Measurements from ENCODE around the gene NFATC4. TPM values are rescaled to one million over a fixed set of nuclear protein-coding genes. Genes with fewer than 3 reads are reported as not detected.
"Not testable (repeated sequence)": the region's sequence is repeated elsewhere in the genome, so short reads cannot be mapped to it uniquely, and the experiment has no call there.

Gene NFATC4
- total RNA-seq, 2 experiments from 2014 or later, result not detected

DNA sequence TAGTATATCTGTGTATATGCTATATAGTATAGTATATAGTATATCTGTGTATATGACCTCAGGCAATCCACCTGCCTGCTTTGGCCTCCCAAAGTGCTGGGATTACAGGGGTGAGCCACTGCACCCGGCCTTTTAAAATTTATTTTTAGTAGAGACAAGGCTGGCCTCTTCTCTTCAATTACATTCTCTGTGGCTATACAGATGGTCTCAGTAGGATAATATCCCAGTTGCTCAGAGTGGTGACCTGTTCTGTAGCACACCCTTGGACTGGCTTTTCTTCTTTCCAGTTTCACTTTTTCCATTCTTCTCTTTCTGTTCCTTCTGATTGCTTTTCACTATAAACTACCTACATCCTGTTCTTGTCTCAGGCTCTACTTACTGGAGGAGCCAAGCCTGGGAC is 3.1 kb upstream of the NFATC4 start:
- Mint-ChIP-seq H3K4me3 (no peak overlapping the region), H3K27me3 (peaks cover 65% of the 10 kb centered on the region), H3K9me3 (no peaks in the 10 kb centered on the region), H3K27ac (no peak overlapping the region), H3K4me1 (peaks cover 23% of the 10 kb centered on the region), H3K36me3 (peaks cover 2% of the 10 kb centered on the region)
- POLR2A ChIA-PET, result interaction anchor here (0.8 to 2.2 kb wide), 3 partner anchors 26 to 72 kb away, joined by 3 to 14 read pairs (median 4); partner anchors contain the start of genes CBLN3 and KHNYN
- ATAC-seq (ENCODE audit: low read depth) (no peak), DNase-seq (no peak)

DNA sequence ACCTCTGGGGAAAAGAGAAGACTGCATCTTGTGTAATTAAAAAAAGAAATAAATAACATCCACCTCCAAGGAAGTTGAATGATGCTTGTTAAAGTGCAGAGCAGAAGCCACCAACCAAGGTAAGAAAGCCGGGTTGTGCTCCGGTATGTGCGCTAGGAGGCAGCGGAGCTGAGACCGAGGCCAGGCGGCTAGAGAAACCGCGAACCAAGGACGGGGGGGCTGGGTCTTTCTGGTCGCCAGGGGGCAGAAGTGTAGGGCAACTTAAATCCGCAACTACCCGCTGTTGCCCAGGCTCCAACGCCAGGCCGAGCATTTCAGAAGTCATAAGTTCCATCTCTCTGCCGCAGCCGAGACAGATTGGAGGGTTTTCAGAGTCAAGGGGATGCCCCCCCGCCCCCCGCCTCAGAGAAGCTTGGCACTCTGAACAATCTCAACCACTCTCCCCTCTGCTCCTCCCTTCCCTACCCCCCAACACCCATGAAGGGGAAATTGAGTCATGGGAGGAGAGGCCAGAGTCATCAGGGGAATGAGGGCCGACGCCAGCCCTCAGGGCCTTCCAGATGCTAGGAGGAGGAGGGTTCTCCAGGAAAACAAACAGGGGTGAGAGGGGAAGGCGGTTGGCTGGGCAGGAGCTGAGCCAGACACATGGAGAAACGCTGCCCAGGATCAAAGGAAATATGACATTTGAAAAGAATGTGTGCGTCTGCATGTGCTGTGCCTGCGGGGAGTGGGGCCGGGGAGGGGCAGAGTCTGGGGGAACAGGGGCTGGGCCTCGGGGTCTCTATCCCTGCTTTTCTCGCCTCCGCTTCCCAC is 2.2 kb upstream of the NFATC4 start:
- Mint-ChIP-seq H3K27ac (no peak overlapping the region), H3K9me3 (no peaks in the 10 kb centered on the region), H3K4me3 (peak overlapping the region; percentile 65), H3K4me1 (peaks cover 23% of the 10 kb centered on the region), H3K27me3 (peaks cover 60% of the 10 kb centered on the region), H3K36me3 (peaks cover 2% of the 10 kb centered on the region)
- POLR2A ChIA-PET, result interaction anchor here (0.8 to 2.2 kb wide), 4 partner anchors 27 to 71 kb away, joined by 3 to 14 read pairs (median 4); partner anchors contain the start of genes CBLN3 and KHNYN
- peak; percentile 53 for DNase-seq
- ATAC-seq (ENCODE audit: low read depth), result peak; percentile 67

DNA sequence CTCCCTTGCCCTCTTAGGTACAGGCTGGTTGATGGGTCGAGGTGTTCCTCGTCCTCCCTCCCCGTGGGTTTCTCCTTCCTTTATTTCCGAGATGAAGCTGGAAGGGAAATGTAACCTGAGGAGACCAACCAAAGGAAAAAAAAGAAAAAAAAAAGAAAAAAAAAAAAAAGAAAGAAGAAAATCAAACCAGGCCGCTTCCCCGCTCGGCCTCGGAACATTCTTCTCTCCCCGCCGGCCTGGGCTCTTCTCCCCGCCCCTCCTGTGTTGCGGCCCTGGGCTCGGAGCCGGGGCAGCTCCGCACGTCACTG is 1.6 kb upstream of the NFATC4 start:
- Mint-ChIP-seq H3K4me3 (peak overlapping the region; percentile 22), H3K36me3 (peaks cover 2% of the 10 kb centered on the region), H3K9me3 (no peaks in the 10 kb centered on the region), H3K27me3 (peaks cover 57% of the 10 kb centered on the region), H3K27ac (no peak overlapping the region), H3K4me1 (peaks cover 23% of the 10 kb centered on the region)
- DNase-seq (no peak), ATAC-seq (ENCODE audit: low read depth) (peak; percentile 30)
- POLR2A ChIA-PET, result interaction anchor here (1.0 to 2.2 kb wide), 2 partner anchors 34 to 64 kb away, joined by 3 to 14 read pairs; partner anchors contain the start of genes CBLN3 and KHNYN

DNA sequence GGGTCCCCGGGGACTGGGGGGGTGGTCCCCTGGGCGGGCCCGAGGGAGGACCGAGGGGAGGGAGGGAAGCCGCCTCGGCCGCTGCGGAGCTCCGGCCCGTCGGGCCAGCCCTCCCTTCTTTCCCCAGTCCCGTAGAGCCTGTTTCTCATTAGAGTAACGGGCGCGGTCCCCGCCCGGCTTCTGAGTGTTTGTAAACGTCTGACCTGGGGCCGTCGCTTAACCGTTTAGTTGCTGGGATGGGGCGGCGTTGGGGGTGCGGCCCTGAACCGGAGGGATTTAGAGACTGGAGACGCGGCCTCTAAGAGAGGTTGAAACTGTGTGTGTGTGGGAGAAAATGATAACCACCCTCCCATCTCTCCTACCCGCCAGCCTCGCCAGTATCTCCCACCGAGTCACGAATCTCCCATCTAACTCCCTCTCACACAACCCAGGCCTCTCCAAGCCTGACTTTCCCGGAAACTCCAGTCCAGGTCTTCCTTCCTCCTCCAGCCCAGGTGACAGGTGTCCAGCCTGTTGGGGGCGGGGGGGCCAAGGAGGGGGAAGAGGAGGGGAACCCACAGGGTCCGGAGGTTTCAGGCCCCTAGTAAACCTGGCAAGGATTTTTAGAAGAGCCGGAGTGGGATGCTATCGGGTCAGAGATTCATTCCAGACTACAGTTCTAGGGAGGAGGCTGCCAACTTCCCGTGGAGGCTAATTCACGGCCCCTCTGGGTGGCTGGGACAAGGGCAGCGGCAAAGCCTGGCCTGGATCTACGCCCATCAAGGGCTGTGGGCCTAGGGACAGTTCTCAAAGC is 1.1 kb upstream of the NFATC4 start:
- DNase-seq, result peak; percentile 49
- ATAC-seq (ENCODE audit: low read depth), result peak; percentile 7
- POLR2A ChIA-PET, result interaction anchor here (2.2 kb wide), 1 partner anchor 64 kb away, joined by 14 read pairs; the partner anchor contains the start of genes CBLN3 and KHNYN
- Mint-ChIP-seq H3K36me3 (peaks cover 2% of the 10 kb centered on the region), H3K27ac (no peak overlapping the region), H3K4me1 (peaks cover 23% of the 10 kb centered on the region), H3K9me3 (no peaks in the 10 kb centered on the region), H3K27me3 (peaks cover 56% of the 10 kb centered on the region), H3K4me3 (peak overlapping the region; percentile 53)

DNA sequence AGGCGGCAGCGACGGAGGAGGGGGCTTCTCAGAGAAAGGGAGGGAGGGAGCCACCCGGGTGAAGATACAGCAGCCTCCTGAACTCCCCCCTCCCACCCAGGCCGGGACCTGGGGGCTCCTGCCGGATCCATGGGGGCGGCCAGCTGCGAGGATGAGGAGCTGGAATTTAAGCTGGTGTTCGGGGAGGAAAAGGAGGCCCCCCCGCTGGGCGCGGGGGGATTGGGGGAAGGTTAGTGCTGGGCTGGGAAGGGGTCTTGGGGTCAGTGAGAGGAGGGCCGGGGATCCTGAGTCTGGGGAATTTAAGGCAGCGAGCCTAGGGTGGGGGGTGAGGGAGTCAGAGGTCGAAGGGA is 203 bp downstream of the NFATC4 start:
- Mint-ChIP-seq H3K9me3 (no peaks in the 10 kb centered on the region), H3K27ac (no peak overlapping the region), H3K36me3 (peaks cover 2% of the 10 kb centered on the region), H3K27me3 (peaks cover 51% of the 10 kb centered on the region), H3K4me3 (peak overlapping the region; percentile 37), H3K4me1 (peaks cover 23% of the 10 kb centered on the region)
- ATAC-seq (ENCODE audit: low read depth) (no peak), DNase-seq (no peak)
- POLR2A ChIA-PET, result no interaction called here

DNA sequence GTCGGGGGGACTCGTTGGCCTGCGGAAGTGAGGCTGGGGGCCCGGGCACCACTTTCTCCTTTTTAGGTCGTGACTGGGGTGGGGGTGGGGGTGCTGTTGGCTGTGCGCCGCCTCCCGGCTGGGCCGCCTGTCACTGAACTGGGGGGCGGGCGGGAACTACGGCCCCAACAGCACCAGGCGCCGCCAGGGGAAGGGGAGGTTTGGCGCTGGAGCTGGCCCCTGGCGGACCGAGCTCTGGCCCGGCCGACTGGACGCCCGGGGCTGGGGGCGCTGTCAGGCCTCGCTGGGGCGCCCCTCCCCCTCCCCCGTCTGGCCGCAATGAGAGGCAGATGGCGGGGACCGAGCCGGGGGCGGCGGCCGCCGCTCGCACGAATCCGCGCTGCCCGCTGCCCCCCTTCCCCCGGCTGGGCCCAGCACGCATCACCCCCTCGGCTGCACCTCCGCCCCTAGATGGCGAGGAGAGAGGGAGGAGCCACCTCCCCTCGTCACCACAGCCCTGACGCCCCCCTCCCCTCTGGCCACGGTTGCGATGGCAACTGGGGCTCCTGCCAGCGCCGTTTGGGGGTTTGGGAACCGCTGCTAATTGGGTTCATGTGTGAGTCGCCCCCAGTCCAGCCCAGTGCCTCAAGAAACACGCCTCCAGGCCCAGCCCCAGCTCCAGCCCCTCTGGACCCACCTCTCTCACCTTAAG is 723 bp downstream of the NFATC4 start:
- ATAC-seq (ENCODE audit: low read depth) (no peak), DNase-seq (peak; percentile 36)
- Mint-ChIP-seq H3K36me3 (peaks cover 2% of the 10 kb centered on the region), H3K4me3 (peak overlapping the region; percentile 37), H3K27ac (no peak overlapping the region), H3K9me3 (no peaks in the 10 kb centered on the region), H3K4me1 (peaks cover 23% of the 10 kb centered on the region), H3K27me3 (peaks cover 50% of the 10 kb centered on the region)
- POLR2A ChIA-PET, result no interaction called here

DNA sequence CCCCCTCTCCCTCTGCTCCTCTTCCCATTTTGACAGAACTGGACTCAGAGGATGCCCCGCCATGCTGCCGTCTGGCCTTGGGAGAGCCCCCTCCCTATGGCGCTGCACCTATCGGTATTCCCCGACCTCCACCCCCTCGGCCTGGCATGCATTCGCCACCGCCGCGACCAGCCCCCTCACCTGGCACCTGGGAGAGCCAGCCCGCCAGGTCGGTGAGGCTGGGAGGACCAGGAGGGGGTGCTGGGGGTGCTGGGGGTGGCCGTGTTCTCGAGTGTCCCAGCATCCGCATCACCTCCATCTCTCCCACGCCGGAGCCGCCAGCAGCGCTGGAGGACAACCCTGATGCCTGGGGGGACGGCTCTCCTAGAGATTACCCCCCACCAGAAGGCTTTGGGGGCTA is 1.5 kb downstream of the NFATC4 start:
- Mint-ChIP-seq H3K27me3 (peaks cover 50% of the 10 kb centered on the region), H3K27ac (no peak overlapping the region), H3K9me3 (no peaks in the 10 kb centered on the region), H3K36me3 (peaks cover 2% of the 10 kb centered on the region), H3K4me1 (peaks cover 23% of the 10 kb centered on the region), H3K4me3 (peak overlapping the region; percentile 23)
- POLR2A ChIA-PET, result interaction anchor here (0.6 to 2.2 kb wide), 2 partner anchors 15 to 61 kb away, joined by 5 to 6 read pairs; partner anchors contain the start of genes CBLN3 and KHNYN
- DNase-seq, result no peak
- ATAC-seq (ENCODE audit: low read depth), result no peak

DNA sequence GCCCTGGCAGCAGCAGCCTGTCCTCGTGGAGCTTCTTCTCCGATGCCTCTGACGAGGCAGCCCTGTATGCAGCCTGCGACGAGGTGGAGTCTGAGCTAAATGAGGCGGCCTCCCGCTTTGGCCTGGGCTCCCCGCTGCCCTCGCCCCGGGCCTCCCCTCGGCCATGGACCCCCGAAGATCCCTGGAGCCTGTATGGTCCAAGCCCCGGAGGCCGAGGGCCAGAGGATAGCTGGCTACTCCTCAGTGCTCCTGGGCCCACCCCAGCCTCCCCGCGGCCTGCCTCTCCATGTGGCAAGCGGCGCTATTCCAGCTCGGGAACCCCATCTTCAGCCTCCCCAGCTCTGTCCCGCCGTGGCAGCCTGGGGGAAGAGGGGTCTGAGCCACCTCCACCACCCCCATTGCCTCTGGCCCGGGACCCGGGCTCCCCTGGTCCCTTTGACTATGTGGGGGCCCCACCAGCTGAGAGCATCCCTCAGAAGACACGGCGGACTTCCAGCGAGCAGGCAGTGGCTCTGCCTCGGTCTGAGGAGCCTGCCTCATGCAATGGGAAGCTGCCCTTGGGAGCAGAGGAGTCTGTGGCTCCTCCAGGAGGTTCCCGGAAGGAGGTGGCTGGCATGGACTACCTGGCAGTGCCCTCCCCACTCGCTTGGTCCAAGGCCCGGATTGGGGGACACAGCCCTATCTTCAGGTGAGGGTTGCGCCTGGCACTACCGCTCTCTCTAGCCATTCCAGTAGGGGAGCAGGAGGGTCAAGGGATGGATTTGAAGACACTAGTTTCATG is 2.1 kb downstream of the NFATC4 start:
- POLR2A ChIA-PET, result interaction anchor here (0.6 to 2.2 kb wide), 2 partner anchors 16 to 60 kb away, joined by 5 to 6 read pairs; partner anchors contain the start of genes CBLN3 and KHNYN
- peaks cover 23% of the 10 kb centered on the region for H3K4me1 Mint-ChIP-seq
- H3K36me3 Mint-ChIP-seq, result peaks cover 2% of the 10 kb centered on the region
- no peak overlapping the region for H3K27ac Mint-ChIP-seq
- H3K27me3 Mint-ChIP-seq, result peaks cover 48% of the 10 kb centered on the region
- no peak overlapping the region for H3K4me3 Mint-ChIP-seq
- no peaks in the 10 kb centered on the region for H3K9me3 Mint-ChIP-seq
- ATAC-seq (ENCODE audit: low read depth) (no peak), DNase-seq (no peak)

DNA sequence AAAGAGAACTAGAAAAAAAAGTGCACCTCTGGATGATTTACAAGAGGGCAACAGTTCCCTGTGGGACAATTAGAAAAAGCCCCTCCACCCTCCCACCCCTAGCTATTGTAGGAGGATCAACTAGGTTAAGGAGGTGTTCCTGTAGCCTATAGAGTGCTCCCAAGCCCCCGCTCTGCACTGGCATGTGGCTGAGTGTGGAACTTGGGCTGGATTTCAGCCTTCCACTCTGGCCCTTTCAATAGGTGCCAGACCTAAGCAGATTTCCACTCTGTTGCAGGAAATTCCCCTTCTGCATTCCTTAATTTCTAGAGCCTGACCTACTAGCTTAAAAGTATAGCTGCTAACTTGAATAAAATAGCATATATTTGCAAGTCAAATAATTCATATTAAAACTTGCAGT is 2.8 kb downstream of the NFATC4 start:
- Mint-ChIP-seq H3K4me1 (peaks cover 18% of the 10 kb centered on the region), H3K9me3 (no peaks in the 10 kb centered on the region), H3K27me3 (peaks cover 41% of the 10 kb centered on the region), H3K4me3 (no peak overlapping the region), H3K27ac (no peak overlapping the region), H3K36me3 (peaks cover 2% of the 10 kb centered on the region)
- POLR2A ChIA-PET, result interaction anchor here (1.2 to 2.2 kb wide), 2 partner anchors 10 to 59 kb away, joined by 3 to 6 read pairs; partner anchors contain the start of genes CBLN3 and KHNYN
- no peak for DNase-seq
- no peak for ATAC-seq (ENCODE audit: low read depth)

DNA sequence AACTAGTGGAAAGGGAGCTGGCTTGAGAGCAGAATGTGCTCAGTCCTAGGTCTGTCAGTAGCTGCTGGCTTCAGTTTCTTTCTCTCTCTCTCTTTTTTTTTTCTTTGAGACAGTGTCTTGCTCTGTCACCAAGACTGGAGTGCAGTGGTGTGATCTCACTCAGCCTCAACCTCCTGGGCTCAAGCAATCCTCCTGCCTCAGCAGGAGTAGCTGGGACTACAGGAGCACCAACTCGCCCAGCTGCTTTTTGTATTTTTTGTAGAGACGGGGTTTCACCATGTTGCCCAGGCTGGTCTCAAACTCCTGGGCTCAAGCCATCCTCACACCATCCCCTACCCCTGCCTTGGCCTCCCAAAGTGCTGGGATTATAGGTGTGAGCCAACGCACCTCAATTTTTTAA is 3.6 kb downstream of the NFATC4 start:
- H3K27ac Mint-ChIP-seq; ATAC-seq (ENCODE audit: low read depth); H3K36me3 Mint-ChIP-seq; H3K4me3 Mint-ChIP-seq; DNase-seq; H3K9me3 Mint-ChIP-seq: not testable (repeated sequence)
- peaks cover 38% of the 10 kb centered on the region for H3K27me3 Mint-ChIP-seq
- peaks cover 13% of the 10 kb centered on the region for H3K4me1 Mint-ChIP-seq
- POLR2A ChIA-PET, result interaction anchor here (1.2 to 2.2 kb wide), 2 partner anchors 9 to 58 kb away, joined by 3 to 6 read pairs; partner anchors contain the start of genes CBLN3 and KHNYN

DNA sequence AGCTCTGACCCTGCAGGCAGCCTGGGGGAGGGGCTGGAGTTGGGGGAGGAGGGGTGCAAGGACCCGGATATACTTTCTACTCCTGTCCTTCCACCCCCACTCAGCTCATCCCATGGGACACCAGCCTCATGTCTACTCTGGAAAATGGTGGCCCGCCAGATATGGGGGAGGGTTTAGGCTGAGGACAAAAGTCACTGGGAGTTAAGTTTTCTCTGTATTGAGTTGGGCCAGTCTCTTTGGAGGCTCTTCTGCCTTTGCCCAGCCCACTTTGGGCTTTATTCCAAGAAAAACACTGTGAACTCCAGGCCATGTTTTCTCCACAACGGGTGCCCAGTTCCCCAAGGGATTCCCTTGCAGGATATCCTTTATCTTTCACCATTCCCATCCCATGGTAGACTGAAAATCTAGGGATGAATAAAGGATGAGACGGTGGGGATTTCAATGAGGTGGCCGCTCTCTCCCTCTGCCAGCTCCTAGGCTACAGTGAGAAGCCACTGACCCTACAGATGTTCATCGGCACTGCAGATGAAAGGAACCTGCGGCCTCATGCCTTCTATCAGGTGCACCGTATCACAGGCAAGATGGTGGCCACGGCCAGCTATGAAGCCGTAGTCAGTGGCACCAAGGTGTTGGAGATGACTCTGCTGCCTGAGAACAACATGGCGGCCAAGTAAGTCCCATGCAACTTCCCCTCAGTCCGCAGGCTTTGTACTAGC is 4.9 kb downstream of the NFATC4 start:
- Mint-ChIP-seq H3K4me3 (no peak overlapping the region), H3K27ac (no peak overlapping the region), H3K27me3 (peaks cover 26% of the 10 kb centered on the region), H3K36me3 (no peaks in the 10 kb centered on the region), H3K4me1 (peaks cover 7% of the 10 kb centered on the region), H3K9me3 (no peaks in the 10 kb centered on the region)
- DNase-seq (no peak), ATAC-seq (ENCODE audit: low read depth) (no peak)
- POLR2A ChIA-PET, result no interaction called here

All from activated naive CD8-positive, alpha-beta T cell treated with anti-CD3 and anti-CD28 coated beads, Interleukin-2, amount 10 ng/mL, durations not matched to agents 7 days and 5 days (primary cell).